Measurements from ENCODE around the gene HLA-DOA. TPM values are rescaled to one million over a fixed set of nuclear protein-coding genes. Genes with fewer than 3 reads are reported as not detected.
A peak's percentile ranks its signal among the peaks of the same experiment; 100 is the strongest.

The HLA-DOA gene
- total and polyA plus RNA-seq, 2 of the 8 experiments (the other 6 are each of a cell fraction or from before 2014, with no cell fraction given) = 23.7 to 89.0 TPM

DNA sequence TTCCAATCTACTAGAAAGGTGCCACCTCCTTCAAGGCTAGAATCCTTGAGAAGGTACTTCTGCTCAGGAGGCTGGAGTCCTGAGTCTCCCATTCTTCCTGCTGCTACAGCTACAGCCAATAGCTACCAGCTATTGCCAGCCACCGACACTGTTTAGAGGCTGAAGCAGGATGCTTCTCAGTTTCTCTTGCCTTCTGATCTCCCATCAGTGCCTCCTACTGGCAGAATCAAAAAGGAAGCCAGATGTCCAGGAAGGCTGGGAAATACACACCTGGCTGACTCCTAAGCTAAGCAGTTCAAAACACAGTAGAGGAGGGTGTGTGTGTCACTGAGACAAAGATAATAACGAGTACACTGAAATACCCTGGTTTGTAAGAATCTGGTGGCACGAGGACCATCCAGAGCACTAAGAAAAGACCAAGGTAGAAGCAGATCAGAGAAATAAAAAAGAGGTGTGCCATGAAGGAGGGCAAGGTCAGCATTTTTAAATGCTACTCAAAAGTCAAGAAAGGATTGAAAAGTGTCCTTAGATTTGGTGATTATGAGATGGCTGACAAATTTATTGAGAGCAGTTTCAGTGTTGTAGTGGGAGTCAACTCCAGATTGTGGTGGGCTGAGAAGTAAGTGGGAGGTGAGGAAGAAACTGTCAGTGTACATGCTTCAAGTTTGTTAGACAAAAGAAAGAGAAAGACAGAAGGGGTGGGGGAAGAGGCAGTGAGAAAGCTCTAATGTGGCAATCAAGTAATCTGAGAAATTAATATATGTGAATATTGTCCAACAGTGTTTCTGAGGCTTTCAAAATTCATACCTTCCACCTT lies 54.2 kb downstream of the HLA-DOA start:
- H3K56ac ChIP-seq (replicated peaks; ENCODE audit: insufficient read length, low read depth, low read length) = no peak overlapping the region
- 41% methylated on average over 3 of the region's 3 CpGs; no CpG with 5 or more reads in 1 of the 2 experiments for WGBS, 2 experiments (ENCODE audit: extremely low coverage in 1 of 2, insufficient coverage in 1 of 2, insufficient read length in 1 of 2, insufficient replicate concordance in 2 of 2, low coverage in 1 of 2, low lambda C conversion rate in 2 of 2, missing lambda C conversion rate in 1 of 2)
- no peak overlapping the region for H3K4me3 ChIP-seq (ENCODE audit: extremely low read depth in 1 of 4, insufficient read depth in 2 of 4, low read depth in 3 of 4, low read length in 4 of 4)
- H3K9me3 ChIP-seq (ENCODE audit: insufficient read depth in 2 of 2, low read depth in 1 of 2, low read length in 1 of 2) = no peaks in the 10 kb centered on the region
- H2BK5ac ChIP-seq (ENCODE audit: low read depth, low read length) = no peak overlapping the region
- no peak overlapping the region for H2BK15ac ChIP-seq (ENCODE audit: low read length)
- H3K27ac ChIP-seq (ENCODE audit: low read depth, low read length) = no peak overlapping the region
- H3K79me1 ChIP-seq (ENCODE audit: low read depth, low read length) = no peaks in the 10 kb centered on the region
- H4K5ac ChIP-seq (ENCODE audit: insufficient read length, low read depth, low read length) = no peak overlapping the region
- H2BK20ac ChIP-seq (ENCODE audit: low read length) = no peak overlapping the region
- no peak overlapping the region for H2AFZ ChIP-seq (ENCODE audit: low read length)
- peaks cover 0 to 7% of the 10 kb centered on the region in 2 experiments for H4K20me1 ChIP-seq (replicated peaks in 1 of 2; ENCODE audit: control insufficient read depth in 1 of 2, insufficient read depth in 2 of 2, low read length in 2 of 2)
- H3K79me2 ChIP-seq (ENCODE audit: control insufficient read depth in 1 of 2, insufficient read depth in 2 of 2, low read length in 2 of 2) = no peaks in the 10 kb centered on the region
- no peak overlapping the region for H2BK120ac ChIP-seq (replicated peaks; ENCODE audit: low read depth, low read length)
- H3K36me3 ChIP-seq (ENCODE audit: control insufficient read depth in 2 of 4, insufficient read depth in 4 of 4, low read length in 3 of 4) = no peaks in the 10 kb centered on the region
- no peak overlapping the region for H2AK5ac ChIP-seq (ENCODE audit: low read depth, low read length)
- no peak overlapping the region for H3K23ac ChIP-seq (ENCODE audit: insufficient read length)
- DNase-seq (ENCODE audit: low read depth in 1 of 2, low spot score in 2 of 2) = peak in 1 of 2 experiments; percentile 54
- POLR2A ChIA-PET (ENCODE audit: partially characterized antibody) = interaction anchor here (1.2 to 33.3 kb wide), 5 partner anchors 9 to 61 kb away, joined by 3 to 1158 read pairs (median 14); partner anchors contain the start of genes BRD2 and HLA-DMB
- H2BK12ac ChIP-seq (ENCODE audit: low read depth, low read length) = no peak overlapping the region; the same call in 1 of the 2 replicates
- H3K4me2 ChIP-seq (ENCODE audit: insufficient read depth in 1 of 2, low read depth in 2 of 2, low read length in 2 of 2) = no peak overlapping the region
- peak; percentile 90 for FAIRE-seq
- H3K4ac ChIP-seq (replicated peaks; ENCODE audit: insufficient read length, low read depth, low read length) = no peak overlapping the region
- H4K91ac ChIP-seq (replicated peaks; ENCODE audit: insufficient read length, low read length) = no peak overlapping the region
- no peak overlapping the region for H3K9ac ChIP-seq (replicated peaks in 1 of 4; ENCODE audit: extremely low read depth in 1 of 4, low read depth in 3 of 4, low read length in 3 of 4)
- no peak overlapping the region for H3K14ac ChIP-seq (ENCODE audit: insufficient read length)
- H3K18ac ChIP-seq (ENCODE audit: extremely low read depth, low read length) = no peak overlapping the region
- no peak overlapping the region for H4K8ac ChIP-seq (ENCODE audit: extremely low read depth, insufficient read depth, low read length)
- CTCF ChIA-PET (ENCODE audit: partially characterized antibody) = interaction anchor here (0.6 to 11.1 kb wide), 27 partner anchors 11 to 734 kb away, joined by 3 to 168 read pairs (median 6); partner anchors contain the start of genes BRD2, HLA-DMB, HLA-DPB1 and PSMB8
- H3K4me1 ChIP-seq (replicated peaks in 1 of 4; ENCODE audit: control insufficient read depth in 3 of 4, insufficient read depth in 4 of 4, low read length in 3 of 4) = peaks cover 0 to 10% (median 3%) of the 10 kb centered on the region in 4 experiments; a peak in 5 of 7 replicates
- H3K27me3 ChIP-seq (replicated peaks in 1 of 4; ENCODE audit: control insufficient read depth in 3 of 4, extremely low read depth in 1 of 4, insufficient read depth in 3 of 4, low read length in 3 of 4) = no peaks in the 10 kb centered on the region; a peak in 1 of 7 replicates
- H3K23me2 ChIP-seq (ENCODE audit: low read depth, low read length) = 0 out of 2 replicates have a peak, but pooled peaks cover 4% of the 10 kb centered on the region
- TF ChIP-seq, protein P1, sequence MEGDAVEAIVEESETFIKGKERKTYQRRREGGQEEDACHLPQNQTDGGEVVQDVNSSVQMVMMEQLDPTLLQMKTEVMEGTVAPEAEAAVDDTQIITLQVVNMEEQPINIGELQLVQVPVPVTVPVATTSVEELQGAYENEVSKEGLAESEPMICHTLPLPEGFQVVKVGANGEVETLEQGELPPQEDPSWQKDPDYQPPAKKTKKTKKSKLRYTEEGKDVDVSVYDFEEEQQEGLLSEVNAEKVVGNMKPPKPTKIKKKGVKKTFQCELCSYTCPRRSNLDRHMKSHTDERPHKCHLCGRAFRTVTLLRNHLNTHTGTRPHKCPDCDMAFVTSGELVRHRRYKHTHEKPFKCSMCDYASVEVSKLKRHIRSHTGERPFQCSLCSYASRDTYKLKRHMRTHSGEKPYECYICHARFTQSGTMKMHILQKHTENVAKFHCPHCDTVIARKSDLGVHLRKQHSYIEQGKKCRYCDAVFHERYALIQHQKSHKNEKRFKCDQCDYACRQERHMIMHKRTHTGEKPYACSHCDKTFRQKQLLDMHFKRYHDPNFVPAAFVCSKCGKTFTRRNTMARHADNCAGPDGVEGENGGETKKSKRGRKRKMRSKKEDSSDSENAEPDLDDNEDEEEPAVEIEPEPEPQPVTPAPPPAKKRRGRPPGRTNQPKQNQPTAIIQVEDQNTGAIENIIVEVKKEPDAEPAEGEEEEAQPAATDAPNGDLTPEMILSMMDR (IDR thresholded peaks at IDR 0.05; ENCODE audit: control extremely low read depth in 1 of 3, insufficient read depth in 1 of 3, low read depth in 1 of 3, low read length in 3 of 3) = peak; percentile 27 to 86 (median 76)
- TF ChIP-seq TAF1 (IDR thresholded peaks at IDR 0.05; ENCODE audit: low read depth, low read length) = no peak
- TF ChIP-seq TCF12 (IDR thresholded peaks at IDR 0.05; ENCODE audit: low read depth, low read length) = 0 out of 2 replicates have a peak, but pooled peaks have one; percentile 54
- TF ChIP-seq RAD21 (IDR thresholded peaks at IDR 0.05 in 1 of 2, conservative IDR thresholded peaks at IDR 0.05 in 1 of 2; ENCODE audit: low read depth in 2 of 2, low read length in 2 of 2) = peak; percentile 12 to 50; a peak in 3 of 4 replicates
- peak; percentile 67 for TF ChIP-seq RFX5 (IDR thresholded peaks at IDR 0.05; ENCODE audit: borderline replicate concordance, low read depth, low read length)
- no peak for TF ChIP-seq SUZ12 (IDR thresholded peaks at IDR 0.05; ENCODE audit: low read length)
- no peak for TF ChIP-seq SAP30 (IDR thresholded peaks at IDR 0.05; ENCODE audit: insufficient read depth, insufficient replicate concordance, low read length)
- 0 out of 2 replicates have a peak, but pooled peaks have one; percentile 12 for TF ChIP-seq MAFK (IDR thresholded peaks at IDR 0.05; ENCODE audit: low read depth, low read length)

Data from H1 (cell line).